Uterus (tissue), 4 donors: ENCODE measurements around the gene SNAP47. TPM values are rescaled to one million over a fixed set of nuclear protein-coding genes. Genes with fewer than 3 reads are reported as not detected.

Experiments used
- DNase-seq, 2 donors: peaks; one replicate each; pipeline ENCODE4 v3.0.0-alpha.2; 2019 to 2020
- H3K27ac ChIP-seq, 2 donors: fragments of 200-600 bp; sonication (generic); 1 replicate in 1 of 2; 2 replicates in 1 of 2; pipeline ENCODE4 v1.5.1; 2016 to 2018
- H3K27me3 ChIP-seq, 2 donors: fragments of 200-600 bp; sonication (generic); one replicate each; pipeline ENCODE4 v1.5.1; 2018 to 2019; ENCODE audit warnings: control low read depth in 1 of 2
- H3K36me3 ChIP-seq, 2 donors: fragments of 200-600 bp; sonication (generic); one replicate each; pipeline ENCODE4 v1.5.1; 2019; ENCODE audit warnings: control low read depth in 1 of 2
- H3K4me1 ChIP-seq, 2 donors: fragments of 200-600 bp; sonication (generic); one replicate each; pipeline ENCODE4 v1.5.1; 2018 to 2019; ENCODE audit warnings: control low read depth in 1 of 2
- H3K4me3 ChIP-seq, 2 donors: fragments of 200-600 bp; sonication (generic); 1 replicate in 1 of 2; 2 replicates in 1 of 2; pipeline ENCODE4 v1.5.1; 2018 to 2019; ENCODE audit warnings: mild to moderate bottlenecking in 1 of 2
- H3K9me3 ChIP-seq, 2 donors: fragments of 200-600 bp; sonication (generic); one replicate each; pipeline ENCODE4 v1.5.1; 2019; ENCODE audit warnings: control low read depth in 1 of 2
- POLR2A ChIP-seq, 2 donors: fragments of 450-650 bp; IDR thresholded peaks; one replicate each; pipeline ENCODE4 v1.6.1; 2016; ENCODE audit warnings: antibody characterized with exemption in 2 of 2, mild to moderate bottlenecking in 1 of 2, moderate library complexity in 1 of 2
- intact Hi-C: fragments of 100-400 bp; cut with DNase I; formaldehyde crosslinking; loops from one replicate; pipeline ENCODE4 v1.15.1; 2023; ENCODE audit warnings: low total_unique reads
- total RNA-seq, 4 donors: library from RNA; depleted of rRNA in 3 of 4; stranded (reverse); fragments of >200 nt in 3 of 4; gene quantifications; one replicate each; pipeline versions ENCODE4 v1.1.0 to v1.2.4, GENCODE V29; 2014 to 2023
- TF ChIP-seq, protein P1 (sequence below), 4 experiments: fragments of 200-600 bp in 2 of 4; fragments of 450-650 bp in 2 of 4; sonication (generic) in 2 of 4; IDR thresholded peaks; one replicate each; pipeline ENCODE4 v1.5.1; 2016 to 2019; ENCODE audit warnings: antibody characterized with exemption in 4 of 4, mild to moderate bottlenecking in 2 of 4, moderate library complexity in 1 of 4
- donor health status: DM: yes; HTN: yes; CAD: no.

Gene SNAP47
- total RNA-seq, 4 donors from 2014 or later = 33.3 to 75.5 (median 55.2) TPM

DNA sequence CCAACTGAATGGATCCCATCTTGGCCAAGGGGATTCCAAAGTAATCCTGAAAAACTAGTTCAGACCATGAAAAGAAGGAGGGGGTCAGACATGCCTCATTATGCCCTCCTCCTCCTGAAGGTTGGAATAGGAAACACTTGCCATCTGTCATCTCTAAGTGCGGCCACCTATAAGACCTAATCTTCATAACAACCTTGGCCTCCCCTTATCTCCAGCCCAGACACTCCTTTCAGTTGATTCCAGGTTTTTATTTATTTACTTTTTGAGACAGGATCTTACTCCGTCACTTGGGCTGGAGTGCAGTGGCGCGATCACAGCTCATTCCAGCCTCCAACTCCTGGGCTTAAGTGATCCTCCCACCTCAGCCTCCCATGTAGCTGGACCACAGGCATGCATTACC is 19.7 kb downstream of the SNAP47 start:
- no peak for TF ChIP-seq POLR2A (IDR thresholded peaks at IDR 0.05)
- TF ChIP-seq, protein P1, sequence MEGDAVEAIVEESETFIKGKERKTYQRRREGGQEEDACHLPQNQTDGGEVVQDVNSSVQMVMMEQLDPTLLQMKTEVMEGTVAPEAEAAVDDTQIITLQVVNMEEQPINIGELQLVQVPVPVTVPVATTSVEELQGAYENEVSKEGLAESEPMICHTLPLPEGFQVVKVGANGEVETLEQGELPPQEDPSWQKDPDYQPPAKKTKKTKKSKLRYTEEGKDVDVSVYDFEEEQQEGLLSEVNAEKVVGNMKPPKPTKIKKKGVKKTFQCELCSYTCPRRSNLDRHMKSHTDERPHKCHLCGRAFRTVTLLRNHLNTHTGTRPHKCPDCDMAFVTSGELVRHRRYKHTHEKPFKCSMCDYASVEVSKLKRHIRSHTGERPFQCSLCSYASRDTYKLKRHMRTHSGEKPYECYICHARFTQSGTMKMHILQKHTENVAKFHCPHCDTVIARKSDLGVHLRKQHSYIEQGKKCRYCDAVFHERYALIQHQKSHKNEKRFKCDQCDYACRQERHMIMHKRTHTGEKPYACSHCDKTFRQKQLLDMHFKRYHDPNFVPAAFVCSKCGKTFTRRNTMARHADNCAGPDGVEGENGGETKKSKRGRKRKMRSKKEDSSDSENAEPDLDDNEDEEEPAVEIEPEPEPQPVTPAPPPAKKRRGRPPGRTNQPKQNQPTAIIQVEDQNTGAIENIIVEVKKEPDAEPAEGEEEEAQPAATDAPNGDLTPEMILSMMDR (IDR thresholded peaks at IDR 0.05) = no peak
- intact Hi-C loops = no loop called here
- no peaks in the 10 kb centered on the region for H3K9me3 ChIP-seq
- H3K27ac ChIP-seq = peak overlapping the region; percentile 62 to 95
- no peak for DNase-seq
- H3K27me3 ChIP-seq = no peaks in the 10 kb centered on the region
- no peaks in the 10 kb centered on the region for H3K36me3 ChIP-seq
- no peak overlapping the region for H3K4me3 ChIP-seq
- H3K4me1 ChIP-seq = peaks cover 8 to 11% of the 10 kb centered on the region in 2 donors

DNA sequence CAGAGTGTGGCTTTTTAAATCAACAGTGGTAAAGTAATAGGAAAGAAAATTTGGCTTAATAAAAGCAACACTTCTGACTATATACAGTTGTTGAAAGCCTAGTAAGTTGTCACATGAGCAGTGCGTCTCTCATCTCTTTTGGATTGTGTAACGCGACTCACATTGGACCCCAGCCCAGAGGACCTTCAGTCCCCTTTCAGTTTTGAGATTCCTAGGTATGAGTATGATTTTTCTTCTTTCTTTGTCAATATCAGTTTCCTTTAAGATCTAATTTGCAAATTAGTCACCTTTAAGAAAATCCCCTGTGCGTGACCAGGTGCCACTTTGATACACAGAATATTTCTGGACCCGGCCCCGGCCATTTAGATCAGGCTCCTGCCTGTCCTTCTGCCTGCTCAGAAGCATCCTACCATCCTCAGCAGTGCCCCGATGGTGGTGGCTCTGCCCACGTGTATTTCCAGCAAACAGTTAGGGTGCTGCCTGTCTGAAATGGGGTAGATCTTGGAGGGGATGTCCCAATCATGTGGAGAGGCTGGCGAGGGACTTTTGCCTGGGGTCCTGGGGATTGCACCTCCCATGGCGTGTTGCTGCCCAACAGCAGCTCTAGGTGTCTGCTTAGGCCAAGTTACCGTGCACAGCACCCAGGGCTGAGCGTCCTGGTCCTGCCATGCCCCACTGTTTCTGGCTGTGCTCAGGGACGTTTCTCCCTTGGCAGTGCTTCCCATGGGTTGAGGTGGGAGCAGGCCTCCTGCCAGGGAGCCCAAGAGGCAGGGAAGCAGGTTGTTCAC is 21.1 kb downstream of the SNAP47 start:
- no peak overlapping the region for H3K4me3 ChIP-seq
- H3K27me3 ChIP-seq = no peaks in the 10 kb centered on the region
- intact Hi-C loops = no loop called here
- H3K36me3 ChIP-seq = no peaks in the 10 kb centered on the region
- H3K4me1 ChIP-seq = peaks cover 9 to 11% of the 10 kb centered on the region in 2 donors
- peak; percentile 61 to 75 for DNase-seq
- TF ChIP-seq, protein P1 (IDR thresholded peaks at IDR 0.05) = no peak
- TF ChIP-seq POLR2A (IDR thresholded peaks at IDR 0.05) = no peak
- H3K27ac ChIP-seq = peak overlapping the region; percentile 62 to 95
- no peaks in the 10 kb centered on the region for H3K9me3 ChIP-seq

DNA sequence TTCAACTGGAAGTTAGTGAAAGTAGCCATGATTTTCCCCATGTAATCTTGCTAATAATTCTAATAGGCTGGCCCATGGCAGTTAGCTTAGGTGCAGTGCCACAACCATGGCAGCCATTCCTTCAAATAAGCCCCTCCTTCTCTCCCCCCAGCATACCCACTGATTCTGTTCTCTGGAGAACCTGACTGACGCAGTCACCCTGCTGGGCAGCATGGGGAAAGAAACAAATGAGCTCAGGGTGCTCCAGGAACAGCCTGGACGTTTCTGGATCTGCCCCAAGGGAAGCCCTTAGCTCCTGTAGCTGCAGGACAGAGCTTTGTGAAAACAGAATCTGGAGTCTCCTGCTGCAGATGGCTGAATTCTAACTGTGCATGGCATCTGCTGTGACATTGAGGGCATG is 22.5 kb downstream of the SNAP47 start:
- peak in 1 of 2 donors; percentile 53 for DNase-seq
- peak overlapping the region; percentile 47 to 95 for H3K27ac ChIP-seq
- no peaks in the 10 kb centered on the region for H3K36me3 ChIP-seq
- no peaks in the 10 kb centered on the region for H3K9me3 ChIP-seq
- intact Hi-C loops = no loop called here
- no peaks in the 10 kb centered on the region for H3K27me3 ChIP-seq
- H3K4me1 ChIP-seq = peaks cover 9 to 11% of the 10 kb centered on the region in 2 donors
- H3K4me3 ChIP-seq = no peak overlapping the region
- no peak for TF ChIP-seq POLR2A (IDR thresholded peaks at IDR 0.05)
- TF ChIP-seq, protein P1 (IDR thresholded peaks at IDR 0.05) = no peak

DNA sequence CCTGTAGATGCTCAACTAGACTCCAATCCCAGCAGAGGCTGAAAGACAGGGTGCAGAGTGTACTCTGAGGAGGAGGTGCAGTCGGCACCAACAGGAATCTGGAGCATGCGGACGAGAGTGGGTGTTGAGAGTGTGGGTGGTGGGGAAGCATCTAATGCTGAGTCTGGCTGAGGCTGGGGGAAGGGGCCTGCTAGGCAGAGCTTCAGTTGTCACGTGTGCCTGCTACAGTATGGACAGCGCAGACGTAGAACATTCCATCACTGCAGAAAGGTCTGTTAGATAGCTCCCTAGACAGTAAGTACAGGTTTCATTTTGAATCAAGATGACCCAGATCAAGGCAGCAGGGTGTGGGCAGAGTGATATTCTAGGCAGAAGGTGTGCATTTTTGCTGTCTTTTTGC is 23.1 kb downstream of the SNAP47 start:
- intact Hi-C loops = no loop called here
- Histone ChIP-seq H3K9me3 (no peaks in the 10 kb centered on the region), H3K4me1 (peaks cover 8 to 16% of the 10 kb centered on the region in 2 donors), H3K4me3 (no peak overlapping the region), H3K36me3 (no peaks in the 10 kb centered on the region), H3K27ac (peak overlapping the region; percentile 47 to 95), H3K27me3 (no peaks in the 10 kb centered on the region)
- no peak for TF ChIP-seq POLR2A (IDR thresholded peaks at IDR 0.05)
- TF ChIP-seq, protein P1 (IDR thresholded peaks at IDR 0.05) = no peak
- DNase-seq = no peak
